ENCODE results near the gene CACNA1B. TPM values are rescaled to one million over a fixed set of nuclear protein-coding genes. Genes with fewer than 3 reads are reported as not detected.

The CACNA1B gene
- total RNA-seq, 1 experiment from 2014 or later: 7.8 TPM

- H2BK5ac ChIP-seq (ENCODE audit: insufficient read length, low read length): no peak overlapping the region
- H3K23me2 ChIP-seq (ENCODE audit: insufficient read length, low read depth, low read length, poor library complexity, severe bottlenecking): no peaks in the 10 kb centered on the region
- H2BK120ac ChIP-seq (ENCODE audit: low read depth, low read length, poor library complexity, severe bottlenecking): no peak overlapping the region
- no peak overlapping the region for H3K27ac ChIP-seq (ENCODE audit: insufficient read length, low read depth, low read length)
- H3K36me3 Mint-ChIP-seq (ENCODE audit: insufficient read depth in 1 of 3, low read depth in 3 of 3): peaks cover 50 to 59% (median 51%) of the 10 kb centered on the region in 3 experiments
- H3K79me2 ChIP-seq (ENCODE audit: insufficient read depth, low read length): no peaks in the 10 kb centered on the region
- no peak overlapping the region for H4K91ac ChIP-seq (ENCODE audit: insufficient read length, low read depth, low read length)
- no peak overlapping the region for H3K23ac ChIP-seq (ENCODE audit: insufficient read length, low read depth, low read length)
- no peak overlapping the region for H3K14ac ChIP-seq (ENCODE audit: insufficient read depth, low read length)
- DNase-seq: no peak
- H3K4me1 ChIP-seq (ENCODE audit: insufficient read depth, low read length): no peaks in the 10 kb centered on the region
- no peak overlapping the region for H3K18ac ChIP-seq (ENCODE audit: insufficient read length, low read depth, low read length)
- no peak overlapping the region for H4K5ac ChIP-seq (ENCODE audit: insufficient read length, low read depth, low read length)
- WGBS (ENCODE audit: extremely low coverage, insufficient read length, low lambda C conversion rate): no CpG with 5 or more reads among the region's 2 CpGs
- no peaks in the 10 kb centered on the region for H3K4me1 Mint-ChIP-seq
- no peak overlapping the region for H2BK15ac ChIP-seq (ENCODE audit: low read depth, low read length)
- H3K4me3 Mint-ChIP-seq: no peak overlapping the region
- no peak overlapping the region for H2AK5ac ChIP-seq (ENCODE audit: insufficient read length, low read length)
- H3K27me3 ChIP-seq (ENCODE audit: insufficient read depth, low read length): no peaks in the 10 kb centered on the region
- no peak overlapping the region for H2BK12ac ChIP-seq (ENCODE audit: insufficient read length, low read depth, low read length)
- H2AFZ ChIP-seq (ENCODE audit: low read length): no peak overlapping the region
- no peak overlapping the region for H3K4me2 ChIP-seq (ENCODE audit: insufficient read depth, insufficient read length, low read length)
- no peak overlapping the region for H3K56ac ChIP-seq (ENCODE audit: insufficient read length, low read depth, low read length)
- no peak overlapping the region for H3T11ph ChIP-seq (ENCODE audit: low read length)
- no peak overlapping the region for H3K27ac Mint-ChIP-seq
- H3K9me3 Mint-ChIP-seq: peaks cover 26 to 31% of the 10 kb centered on the region in 2 experiments
- no peaks in the 10 kb centered on the region for H3K79me1 ChIP-seq (ENCODE audit: insufficient read depth, low read depth, low read length, poor library complexity, severe bottlenecking)
- no peaks in the 10 kb centered on the region for H3K27me3 Mint-ChIP-seq (ENCODE audit: low read depth)
- H3K4ac ChIP-seq (ENCODE audit: low read depth, low read length): no peak overlapping the region
- no peak for TF ChIP-seq CTCF (conservative IDR thresholded peaks at IDR 0.05)
- H3K9ac ChIP-seq (ENCODE audit: extremely low read depth, insufficient read length, low read length): no peak overlapping the region
- H2BK20ac ChIP-seq (ENCODE audit: low read depth, low read length, poor library complexity, severe bottlenecking): no peak overlapping the region
- H3K9me3 ChIP-seq (ENCODE audit: control insufficient read depth, low read depth, low read length): no peaks in the 10 kb centered on the region
- H4K8ac ChIP-seq (replicated peaks; ENCODE audit: insufficient read length, low read depth, low read length): no peak overlapping the region
- no peaks in the 10 kb centered on the region for H4K20me1 ChIP-seq (ENCODE audit: control insufficient read depth, insufficient read depth, insufficient read length)
Observed at GRCh38 chr9:137924169-137924568, 46.6 kb downstream of the CACNA1B start.
